K562 treated with DMSO at 1 percent for 4 hours (cell line): ENCODE data around the gene ABHD12. TPM values are rescaled to one million over a fixed set of nuclear protein-coding genes. Genes with fewer than 3 reads are reported as not detected.

Source experiments
- total RNA-seq: library from RNA; unstranded; fragments of 300-600 nt; gene quantifications from 2 replicates; pipeline ENCODE4 v1.2.3, GENCODE V29; 2022; ENCODE audit not compliant: insufficient read depth

The ABHD12 gene
- 21.5 and 28.2 TPM in 2 replicates for total RNA-seq

GRCh38 chr20:25390538-25391528 lies at the start of gene ABHD12:
TSS of gene ABHD12 (minus strand) at chr20:25390835. CDS start at chr20:25390703, 132 bp downstream.

GRCh38 chr20:25407311-25408169 lies 16.9 kb upstream of the ABHD12 start, which contains the start of gene GINS1:
TSS of gene GINS1 (plus strand) at chr20:25407673. CDS start at chr20:25407821, 148 bp downstream.

Other genes with a start within 250 kb of the ABHD12 start
- 21.0 and 30.2 TPM in 2 replicates for gene ENTPD6, start 195.1 kb downstream of the ABHD12 start, total RNA-seq
- 27.1 and 31.0 TPM in 2 replicates for gene PYGB, start 142.8 kb downstream of the ABHD12 start, total RNA-seq
- gene GINS1, start 16.8 kb upstream of the ABHD12 start, total RNA-seq = 10.2 and 10.5 TPM in 2 replicates
- not detected in 2 replicates for gene NINL, start 194.7 kb upstream of the ABHD12 start, total RNA-seq
- gene NANP, start 233.2 kb upstream of the ABHD12 start, total RNA-seq = 3.2 and 3.6 TPM in 2 replicates